Measurements from ENCODE around the gene CHCHD10. TPM values are rescaled to one million over a fixed set of nuclear protein-coding genes. Genes with fewer than 3 reads are reported as not detected.

Gene CHCHD10
- total and polyA plus RNA-seq, 5 donors = 993 to 1,434 (median 1,153) TPM

GRCh38 chr22:23801238-23801821 lies 33.6 kb upstream of the CHCHD10 start:
- Histone ChIP-seq H3K27me3 (ENCODE audit: control insufficient read depth, insufficient read depth) (no peaks in the 10 kb centered on the region), H3K4me3 (ENCODE audit: low read length) (no peak overlapping the region), H3K9me3 (ENCODE audit: control insufficient read depth, low read length) (no peaks in the 10 kb centered on the region), H3K4me1 (ENCODE audit: control insufficient read depth, insufficient read depth, low read length) (peaks cover 2% of the 10 kb centered on the region), H3K27ac (ENCODE audit: low read length) (no peak overlapping the region)
- WGBS = 89% methylated on average over 11 of the region's 11 CpGs
- DNase-seq = peak in 1 of 3 donors; percentile 6
- intact Hi-C loops (cut with DNase I) = no loop called here
- ATAC-seq = no peak

GRCh38 chr22:23800297-23801237 lies 32.8 kb upstream of the CHCHD10 start:
- DNase-seq = peak in 1 of 3 donors; percentile 30
- no peaks in the 10 kb centered on the region for H3K9me3 ChIP-seq (ENCODE audit: control insufficient read depth, low read length)
- H3K27me3 ChIP-seq (ENCODE audit: control insufficient read depth, insufficient read depth) = no peaks in the 10 kb centered on the region
- H3K27ac ChIP-seq (ENCODE audit: low read length) = no peak overlapping the region
- H3K4me3 ChIP-seq (ENCODE audit: low read length) = no peak overlapping the region
- intact Hi-C loops (cut with DNase I) = no loop called here
- peaks cover 2% of the 10 kb centered on the region for H3K4me1 ChIP-seq (ENCODE audit: control insufficient read depth, insufficient read depth, low read length)
- 90% methylated on average over 18 of the region's 18 CpGs for WGBS
- ATAC-seq = no peak

- intact Hi-C loops (cut with DNase I) = no loop called here
Measured at GRCh38 chr22:23796461-23796860, 28.7 kb upstream of the CHCHD10 start.

GRCh38 chr22:23793326-23793725 lies 25.6 kb upstream of the CHCHD10 start:
- intact Hi-C loops (cut with DNase I) = no loop called here
- 79% methylated on average over 8 of the region's 8 CpGs for WGBS
- H3K4me1 ChIP-seq (ENCODE audit: control insufficient read depth, insufficient read depth, low read length) = no peaks in the 10 kb centered on the region
- H3K4me3 ChIP-seq (ENCODE audit: low read length) = no peak overlapping the region
- peak in 1 of 3 donors; percentile 3 for DNase-seq
- H3K27me3 ChIP-seq (ENCODE audit: control insufficient read depth, insufficient read depth) = no peaks in the 10 kb centered on the region
- no peaks in the 10 kb centered on the region for H3K9me3 ChIP-seq (ENCODE audit: control insufficient read depth, low read length)
- no peak overlapping the region for H3K27ac ChIP-seq (ENCODE audit: low read length)
- no peak for ATAC-seq

More at GRCh38 chr22:23796461-23796860, 28.7 kb upstream of the CHCHD10 start:
- Histone ChIP-seq H3K4me1 (ENCODE audit: control insufficient read depth, insufficient read depth, low read length) (no peaks in the 10 kb centered on the region), H3K4me3 (ENCODE audit: low read length) (no peak overlapping the region), H3K9me3 (ENCODE audit: control insufficient read depth, low read length) (no peaks in the 10 kb centered on the region), H3K27me3 (ENCODE audit: control insufficient read depth, insufficient read depth) (no peaks in the 10 kb centered on the region), H3K27ac (ENCODE audit: low read length) (no peak overlapping the region)
- no peak for ATAC-seq
- no peak for DNase-seq
- WGBS = 66% methylated on average over 5 of the region's 5 CpGs

GRCh38 chr22:23791738-23792645 lies 24.2 kb upstream of the CHCHD10 start:
- intact Hi-C loops (cut with DNase I) = no loop called here
- H3K27me3 ChIP-seq (ENCODE audit: control insufficient read depth, insufficient read depth) = no peaks in the 10 kb centered on the region
- ATAC-seq (no peak), DNase-seq (peak in 1 of 3 donors; percentile 36)
- no peaks in the 10 kb centered on the region for H3K9me3 ChIP-seq (ENCODE audit: control insufficient read depth, low read length)
- no peak overlapping the region for H3K4me3 ChIP-seq (ENCODE audit: low read length)
- H3K4me1 ChIP-seq (ENCODE audit: control insufficient read depth, insufficient read depth, low read length) = no peaks in the 10 kb centered on the region
- WGBS = 80% methylated on average over 25 of the region's 25 CpGs
- H3K27ac ChIP-seq (ENCODE audit: low read length) = no peak overlapping the region

DNA sequence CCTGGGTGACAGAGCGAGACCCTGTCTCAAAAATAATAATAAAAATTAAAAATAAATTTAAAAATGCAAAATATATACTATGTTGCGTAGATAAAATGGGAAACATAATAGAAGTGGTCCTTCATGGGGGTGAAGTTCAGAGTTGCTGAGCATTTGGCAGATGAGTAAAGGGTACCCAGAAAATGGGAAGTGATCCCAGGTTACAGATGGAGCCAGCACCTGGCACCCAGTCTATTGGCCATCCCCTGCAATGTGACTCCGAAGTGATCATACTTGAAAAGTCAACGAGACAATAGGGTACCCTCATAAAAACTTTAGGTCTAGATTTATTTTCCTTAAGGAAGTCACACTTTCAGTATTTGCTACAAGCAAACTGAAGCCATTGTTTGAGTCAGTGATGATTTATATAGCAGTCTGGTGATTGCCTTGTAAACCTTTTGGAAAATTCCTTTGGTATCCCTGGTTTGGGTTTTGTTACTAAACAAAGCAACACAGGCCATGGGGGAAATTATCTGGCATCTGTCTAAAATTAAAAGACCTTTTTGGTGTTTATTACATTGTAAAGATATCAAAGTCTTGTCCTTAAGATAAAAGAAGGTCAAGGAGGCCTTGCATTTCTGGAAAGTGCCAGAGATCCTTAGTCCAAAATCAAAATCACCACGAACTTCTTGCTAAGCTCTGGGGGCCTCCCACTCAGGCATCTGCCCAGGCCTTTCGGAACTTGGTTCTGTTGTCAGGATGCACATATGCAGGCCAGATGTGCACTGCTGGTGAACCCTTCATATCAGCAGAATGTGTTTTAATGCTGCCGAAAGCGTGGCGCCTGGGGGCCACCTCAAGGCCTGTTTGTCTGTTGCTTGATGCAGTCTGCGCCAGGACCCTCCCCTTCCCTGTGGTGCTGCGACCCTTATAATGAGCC lies 23.3 kb upstream of the CHCHD10 start:
- H3K4me1 ChIP-seq (ENCODE audit: control insufficient read depth, insufficient read depth, low read length) = peaks cover 4% of the 10 kb centered on the region
- 50% methylated on average over 11 of the region's 11 CpGs for WGBS
- ATAC-seq (no peak), DNase-seq (peak in 2 of 3 donors; percentile 66 to 76)
- intact Hi-C loops (cut with DNase I) = no loop called here
- H3K4me3 ChIP-seq (ENCODE audit: low read length) = no peak overlapping the region
- H3K9me3 ChIP-seq (ENCODE audit: control insufficient read depth, low read length) = no peaks in the 10 kb centered on the region
- H3K27ac ChIP-seq (ENCODE audit: low read length) = no peak overlapping the region
- H3K27me3 ChIP-seq (ENCODE audit: control insufficient read depth, insufficient read depth) = no peaks in the 10 kb centered on the region

DNA sequence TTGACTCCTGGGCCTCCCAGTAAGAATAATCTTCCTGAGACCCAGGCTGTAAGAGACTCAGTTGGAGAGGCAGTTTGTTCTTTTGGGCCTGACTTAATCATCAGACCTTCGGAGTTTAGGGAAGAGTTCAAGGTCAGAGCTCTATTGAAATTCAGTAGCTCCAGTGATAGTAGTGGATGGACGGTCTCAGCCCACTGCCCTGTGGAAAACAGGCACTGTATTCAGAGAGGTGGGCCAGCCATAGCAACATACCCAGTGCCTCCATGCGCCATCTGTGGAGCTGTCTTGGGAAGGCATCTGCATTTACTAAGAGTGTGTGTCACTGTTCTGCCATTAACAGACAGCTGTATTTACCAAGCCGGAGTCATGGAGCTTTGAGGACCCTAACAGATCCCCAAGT lies 21.9 kb upstream of the CHCHD10 start:
- Histone ChIP-seq H3K9me3 (ENCODE audit: control insufficient read depth, low read length) (no peaks in the 10 kb centered on the region), H3K27ac (ENCODE audit: low read length) (no peak overlapping the region), H3K27me3 (ENCODE audit: control insufficient read depth, insufficient read depth) (no peaks in the 10 kb centered on the region), H3K4me1 (ENCODE audit: control insufficient read depth, insufficient read depth, low read length) (peaks cover 4% of the 10 kb centered on the region), H3K4me3 (ENCODE audit: low read length) (no peak overlapping the region)
- 75% methylated on average over 4 of the region's 4 CpGs for WGBS
- peak in 1 of 3 donors; percentile 9 for DNase-seq
- intact Hi-C loops (cut with DNase I) = no loop called here
- no peak for ATAC-seq

- Histone ChIP-seq H3K4me3 (ENCODE audit: low read length) (no peak overlapping the region), H3K27me3 (ENCODE audit: control insufficient read depth, insufficient read depth) (no peaks in the 10 kb centered on the region), H3K4me1 (ENCODE audit: control insufficient read depth, insufficient read depth, low read length) (peaks cover 4% of the 10 kb centered on the region), H3K27ac (ENCODE audit: low read length) (no peak overlapping the region), H3K9me3 (ENCODE audit: control insufficient read depth, low read length) (no peaks in the 10 kb centered on the region)
- WGBS = 77% methylated on average over 4 of the region's 4 CpGs
- intact Hi-C loops (cut with DNase I) = no loop called here
- peak in 1 of 3 donors; percentile 19 for DNase-seq
- ATAC-seq = no peak
Measured at GRCh38 chr22:23789121-23789520, 21.3 kb upstream of the CHCHD10 start.

DNA sequence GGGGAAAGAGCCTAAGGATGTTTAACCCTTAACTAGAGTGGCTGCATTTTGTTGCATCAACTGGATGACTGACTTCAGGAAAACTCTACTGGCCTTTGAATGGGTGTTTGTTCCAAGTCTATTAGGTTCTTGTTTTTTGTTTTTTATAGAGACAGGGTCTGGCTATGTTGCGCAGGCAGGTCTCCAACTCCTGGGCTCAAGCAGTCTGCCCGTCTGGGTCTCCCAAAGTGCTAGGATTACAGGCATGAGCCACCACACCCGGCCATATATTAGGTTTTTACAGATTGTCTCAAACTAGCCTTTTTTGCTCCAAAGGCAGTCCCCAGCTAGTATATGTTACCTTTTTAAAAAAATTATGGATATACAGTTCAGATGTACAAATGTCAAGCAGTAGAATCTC lies 20.1 kb upstream of the CHCHD10 start:
- WGBS = 48% methylated on average over 3 of the region's 3 CpGs
- H3K27me3 ChIP-seq (ENCODE audit: control insufficient read depth, insufficient read depth) = no peaks in the 10 kb centered on the region
- no peak overlapping the region for H3K27ac ChIP-seq (ENCODE audit: low read length)
- H3K4me3 ChIP-seq (ENCODE audit: low read length) = peak overlapping the region; percentile 86
- peaks cover 4% of the 10 kb centered on the region for H3K4me1 ChIP-seq (ENCODE audit: control insufficient read depth, insufficient read depth, low read length)
- H3K9me3 ChIP-seq (ENCODE audit: control insufficient read depth, low read length) = no peaks in the 10 kb centered on the region
- intact Hi-C loops (cut with DNase I) = no loop called here
- DNase-seq (peak in 1 of 3 donors; percentile 30), ATAC-seq (no peak)

DNA sequence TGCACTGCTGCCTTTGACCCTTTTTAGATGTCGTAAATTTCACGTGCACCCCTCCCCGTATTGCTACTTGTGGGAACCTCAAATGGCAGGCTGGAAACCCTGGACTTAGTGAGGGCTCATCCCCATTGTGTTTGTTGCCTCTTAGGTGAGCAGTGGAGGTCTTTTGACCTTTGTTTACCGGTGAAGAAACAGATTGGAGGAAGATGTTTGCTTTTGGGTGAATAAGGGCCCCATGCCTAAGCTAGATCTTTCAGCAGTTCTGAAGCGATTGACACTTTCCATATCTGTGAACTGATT lies 19.8 kb upstream of the CHCHD10 start:
- Histone ChIP-seq H3K4me1 (ENCODE audit: control insufficient read depth, insufficient read depth, low read length) (peaks cover 4% of the 10 kb centered on the region), H3K27ac (ENCODE audit: low read length) (peak overlapping the region; percentile 99), H3K27me3 (ENCODE audit: control insufficient read depth, insufficient read depth) (no peaks in the 10 kb centered on the region), H3K4me3 (ENCODE audit: low read length) (peak overlapping the region; percentile 86), H3K9me3 (ENCODE audit: control insufficient read depth, low read length) (no peaks in the 10 kb centered on the region)
- no peak for DNase-seq
- ATAC-seq = no peak
- WGBS = 1% methylated on average over 5 of the region's 5 CpGs
- intact Hi-C loops (cut with DNase I) = no loop called here

All from right cardiac atrium (tissue), 5 donors.